ENCODE results near the gene MFSD12.

Gene MFSD12

DNA sequence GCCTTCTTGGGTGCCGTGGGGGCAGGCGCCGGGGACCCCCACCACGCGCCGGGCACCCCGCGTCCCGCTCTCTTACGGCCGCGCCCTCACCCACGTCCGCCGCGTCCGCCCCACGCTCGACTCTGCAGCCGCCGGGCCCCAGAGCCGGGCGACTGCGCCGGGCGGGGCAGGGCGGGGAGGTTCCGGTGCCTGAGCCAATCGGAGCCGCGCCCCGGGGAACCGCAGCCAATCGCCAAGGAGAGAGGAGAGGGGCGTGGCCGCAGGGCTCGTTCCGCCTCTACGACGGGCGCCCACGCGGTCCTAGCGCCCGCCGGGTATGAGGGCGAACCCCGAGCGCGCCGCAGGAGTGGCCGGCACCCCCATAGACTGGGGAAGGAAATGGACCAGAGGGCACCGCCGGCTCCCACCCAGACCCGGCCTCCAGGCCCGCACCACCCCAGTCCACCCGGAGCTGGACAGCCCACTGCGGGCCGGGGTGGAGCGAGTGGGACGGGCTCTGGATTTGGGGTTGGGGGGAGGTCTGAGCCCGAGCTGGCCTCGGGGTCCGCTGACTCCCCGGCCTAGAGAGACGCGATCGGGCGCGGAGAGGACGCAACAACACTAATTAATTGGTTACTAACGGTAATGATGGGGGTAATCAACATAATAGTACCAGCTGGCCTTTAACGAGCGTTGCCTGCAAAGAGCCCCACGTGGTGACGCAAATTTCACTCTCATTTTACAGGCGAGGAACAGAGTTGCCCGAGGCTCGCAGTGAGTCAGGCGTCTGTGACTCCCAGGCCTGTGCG lies at the start of gene MFSD12:
TSS of gene MFSD12 (minus strand) at position 126 of the 788 bp plus-strand sequence. CDS start 183 bp downstream, outside the sequence.
- DNase-seq, result peak in 55 of 56 donors; percentile 43 to 95 (median 87)

DNA sequence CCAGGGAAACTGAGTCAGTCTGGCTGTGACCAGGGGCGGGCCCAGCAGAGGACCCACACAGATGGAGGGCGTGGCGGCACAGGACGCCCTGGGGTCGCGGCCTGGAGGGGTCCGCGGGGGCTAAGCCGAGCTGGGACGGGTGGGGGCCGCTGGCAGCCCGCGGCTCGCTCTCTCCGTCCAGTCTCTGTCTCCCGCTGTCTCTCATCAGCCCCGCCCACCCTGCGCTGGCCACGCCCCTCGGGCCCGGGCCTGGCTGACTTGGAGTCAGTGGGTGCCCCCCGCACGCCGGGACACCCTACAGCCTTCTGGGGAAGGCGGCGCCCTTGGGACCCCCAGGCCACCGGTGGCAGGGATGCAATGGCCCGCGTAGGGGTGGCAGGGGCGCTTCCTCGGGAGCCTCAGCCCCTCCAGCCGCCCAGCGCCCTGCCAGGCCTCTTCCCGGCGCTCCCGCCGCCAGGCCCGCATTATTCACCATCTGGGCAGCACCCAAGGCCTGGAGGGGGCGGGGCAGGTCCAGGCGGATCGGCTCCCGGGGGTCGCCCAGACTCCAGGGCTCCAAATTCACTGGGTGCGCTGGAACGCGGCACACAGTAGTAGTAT lies 49.4 kb upstream of the MFSD12 start, which contains the start of gene TBXA2R:
TSS of gene TBXA2R (minus strand) at position 186 of the 600 bp plus-strand sequence. CDS start 6,241 bp downstream, outside the sequence.
- DNase-seq, result peak in 24 of 56 donors; percentile 2 to 67 (median 19)

DNA sequence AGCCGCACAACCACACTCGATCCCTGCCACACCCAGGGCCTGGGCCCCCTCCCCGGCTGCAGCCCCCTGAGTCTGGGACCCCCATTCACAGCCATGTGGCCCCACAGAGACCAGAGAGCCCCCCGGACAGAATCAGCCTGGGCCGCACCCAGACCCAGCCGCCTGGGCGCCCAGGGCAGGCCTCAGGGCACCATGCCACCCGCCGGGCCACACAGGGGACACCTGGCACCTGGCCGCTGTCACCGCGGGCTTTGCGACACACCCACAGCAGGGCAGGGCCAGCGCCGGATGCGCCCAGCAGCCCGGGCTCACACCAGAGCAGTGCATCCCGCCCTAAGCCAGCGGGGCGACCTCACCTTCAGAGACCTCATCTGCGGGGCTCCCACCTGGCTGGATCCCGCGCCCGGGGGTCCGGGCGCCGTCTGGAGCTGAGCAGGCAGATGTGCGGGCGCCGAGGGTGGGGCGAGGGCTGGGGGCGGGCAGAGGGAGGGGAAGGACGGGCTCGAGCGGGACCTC lies 48.8 kb upstream of the MFSD12 start:
- DNase-seq, result no peak

DNA sequence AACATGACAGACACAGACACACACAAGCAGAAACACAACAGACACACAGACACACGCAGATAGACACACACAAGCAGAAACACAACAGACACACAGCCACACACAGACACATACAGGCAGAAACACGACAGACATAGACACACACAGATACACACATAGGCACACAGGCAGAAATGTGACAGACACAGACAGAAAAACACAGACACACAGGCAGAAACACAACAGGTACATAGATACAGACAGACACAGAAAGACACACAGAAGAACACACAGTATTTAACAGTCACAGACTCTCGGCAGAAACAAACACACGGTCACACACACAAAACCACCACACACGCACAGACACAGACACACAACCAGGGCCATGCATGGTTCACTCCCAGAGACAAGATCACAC lies 48.4 kb upstream of the MFSD12 start:
- DNase-seq, result no peak

DNA sequence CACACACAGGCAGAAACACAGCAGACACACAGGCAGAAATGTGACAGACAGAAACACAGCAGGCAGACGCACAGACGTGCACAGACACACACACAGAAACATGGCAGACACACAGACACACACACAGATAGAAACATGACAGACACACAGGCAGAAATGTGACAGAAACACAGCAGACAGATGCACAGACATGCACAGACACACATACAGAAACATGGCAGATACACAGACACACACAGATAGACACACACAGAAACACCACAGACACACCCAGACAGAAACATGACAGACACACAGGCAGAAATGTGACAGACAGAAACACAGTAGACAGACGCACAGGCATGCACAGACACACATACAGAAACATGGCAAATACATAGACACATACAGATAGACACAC lies 48.0 kb upstream of the MFSD12 start:
- DNase-seq, result no peak

DNA sequence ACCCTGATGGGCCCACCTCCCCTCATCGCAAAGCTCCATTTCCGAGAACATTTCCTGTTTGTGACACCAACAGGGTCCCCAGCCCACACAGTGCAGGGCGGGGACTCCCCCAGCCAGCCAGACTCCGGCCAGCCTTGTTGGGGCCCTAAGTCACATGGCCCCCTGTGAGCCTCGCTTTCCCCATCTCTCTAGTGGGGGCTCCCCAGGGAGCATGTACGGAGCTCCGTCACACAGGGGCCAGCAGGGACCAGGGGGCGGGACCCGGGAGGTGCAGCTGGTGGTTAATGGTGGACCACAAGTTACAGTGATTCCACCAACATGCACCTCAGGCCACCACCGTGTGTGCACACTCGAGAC lies 47.6 kb upstream of the MFSD12 start:
- no peak for DNase-seq

DNA sequence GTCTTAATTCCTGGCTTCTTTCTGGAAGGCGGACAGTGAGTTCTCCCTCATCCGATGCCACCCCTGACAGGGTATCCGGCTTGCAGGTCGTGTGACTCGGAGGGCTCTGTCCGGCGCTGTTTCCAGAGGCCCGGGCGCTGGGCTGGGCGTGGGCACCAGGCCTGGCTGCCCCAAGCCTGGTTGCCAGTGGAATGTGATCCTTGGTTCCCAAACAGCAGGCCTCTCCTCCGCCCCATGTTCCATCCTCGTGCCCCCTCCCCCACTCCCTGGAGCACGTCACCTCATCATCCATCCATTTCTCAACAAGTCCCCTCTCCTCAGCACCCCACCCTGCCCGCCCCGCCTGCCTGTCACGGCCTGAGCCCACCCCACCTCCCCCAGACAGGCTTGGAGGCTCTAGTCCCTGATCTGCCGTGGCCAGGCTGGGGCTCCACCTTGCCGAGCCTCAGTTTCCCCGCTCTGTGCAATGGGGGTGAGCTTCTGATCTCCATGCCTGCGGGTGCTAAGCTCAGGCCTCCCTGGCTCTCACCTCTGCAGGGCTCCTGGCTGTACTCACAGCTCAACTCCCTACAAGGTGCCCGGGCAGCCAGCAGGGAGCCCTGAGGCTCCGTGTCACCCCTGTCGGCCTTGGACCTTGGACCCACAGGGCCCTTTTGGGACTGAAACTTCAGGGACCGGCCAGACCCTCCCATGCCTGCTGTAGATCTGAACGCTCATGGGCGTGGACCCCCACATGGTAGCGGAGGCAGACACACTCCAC lies 47.0 kb upstream of the MFSD12 start:
- no peak for DNase-seq

DNA sequence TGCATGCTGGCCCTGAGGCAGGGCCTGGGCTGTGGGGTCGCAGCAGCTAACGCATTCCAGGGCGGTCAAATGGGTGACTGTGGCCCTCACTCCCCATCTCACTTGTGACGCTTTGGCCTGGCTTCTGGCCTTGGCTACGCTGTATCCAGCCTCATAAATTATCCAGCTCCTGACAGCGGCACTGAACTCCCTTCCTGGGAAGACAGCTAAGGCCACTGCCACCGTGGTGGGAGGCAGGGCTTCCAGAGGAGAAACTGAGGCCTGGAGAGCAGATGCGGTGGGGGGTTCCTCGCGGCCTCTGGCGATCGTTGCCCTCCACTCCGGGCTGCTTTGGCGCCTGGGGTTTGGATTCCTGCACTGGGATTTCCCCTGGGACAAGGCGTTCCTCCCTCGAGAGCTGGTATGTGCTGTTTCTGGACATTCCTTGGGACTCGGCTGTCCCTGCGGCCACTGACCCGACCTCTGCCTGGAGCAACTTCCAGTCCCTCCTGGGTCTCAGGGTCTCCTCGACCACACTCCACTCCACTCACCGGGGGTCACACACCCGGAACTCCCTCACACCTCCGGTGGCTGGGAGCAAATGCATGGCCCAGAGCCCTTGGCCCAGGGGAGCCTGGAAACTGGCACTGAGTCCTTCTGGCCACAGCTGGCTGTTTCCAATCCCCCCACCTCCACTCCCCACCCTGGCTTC lies 45.9 kb upstream of the MFSD12 start:
- DNase-seq, result no peak

DNA sequence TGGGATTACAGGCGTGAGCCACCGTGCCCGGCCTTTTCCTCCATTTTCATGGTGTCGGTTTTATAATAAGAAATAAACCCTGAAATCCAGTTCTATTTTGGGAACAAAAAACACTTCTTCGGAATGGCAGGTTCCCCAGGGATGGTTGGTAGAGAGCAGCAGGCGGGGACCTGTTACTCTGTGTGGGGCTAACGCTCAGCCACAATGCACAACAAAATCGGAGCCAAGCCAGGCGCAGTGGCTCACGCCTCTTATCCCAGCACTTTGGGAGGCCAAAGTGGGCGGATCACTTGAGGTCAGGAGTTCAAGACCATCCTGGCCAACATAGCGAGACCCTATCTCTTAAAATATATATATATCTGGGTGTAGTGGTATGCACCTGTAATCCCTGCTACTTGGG lies 43.6 kb upstream of the MFSD12 start:
- no peak for DNase-seq

DNA sequence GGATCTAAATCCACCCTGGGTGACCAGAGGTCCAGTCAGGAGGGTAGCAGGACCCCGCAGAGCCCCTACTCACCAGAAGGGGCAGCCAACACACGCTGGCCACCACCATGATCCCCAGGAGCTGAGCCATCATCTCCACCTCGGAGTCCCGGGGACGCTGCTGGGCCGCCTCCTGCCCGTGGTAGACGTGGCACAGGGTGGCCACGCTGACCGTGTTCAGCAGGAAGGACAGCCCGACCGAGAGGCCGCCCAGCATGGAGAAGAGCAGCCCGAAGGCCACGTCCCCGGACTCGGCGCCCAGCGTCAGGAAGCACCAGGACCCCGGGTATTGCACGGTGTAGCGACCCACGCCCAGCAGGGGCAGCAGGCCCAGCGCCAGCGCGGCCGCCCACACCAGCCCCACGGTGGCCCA lies 42.4 kb upstream of the MFSD12 start:
- DNase-seq, result no peak

DNA sequence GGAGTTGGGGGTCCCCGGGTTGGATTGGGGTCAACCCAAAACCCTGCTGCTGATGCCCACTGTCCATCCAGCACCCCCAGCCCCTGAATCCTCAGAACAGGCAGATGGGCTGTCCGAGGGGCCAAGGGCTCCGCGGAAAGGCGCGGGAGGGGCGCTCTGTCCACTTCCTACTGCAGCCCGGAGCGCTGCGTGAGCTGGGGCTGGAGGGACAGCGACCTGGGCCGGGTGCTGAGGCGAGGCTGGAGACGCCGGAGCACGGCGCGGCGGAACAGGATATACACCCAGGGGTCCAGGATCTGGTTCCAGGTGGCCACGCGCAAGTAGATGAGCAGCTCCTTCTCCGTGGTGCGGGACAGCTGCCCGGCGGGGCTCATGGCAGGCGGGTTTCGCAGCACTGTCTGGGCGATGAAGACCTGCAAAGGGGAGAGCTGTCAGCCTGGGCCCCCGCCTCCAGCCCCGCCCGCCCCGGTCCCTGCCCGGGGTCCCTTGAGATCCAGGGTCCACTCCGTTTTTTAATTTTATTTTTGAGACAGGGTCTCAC lies 38.2 kb upstream of the MFSD12 start:
- DNase-seq, result no peak

DNA sequence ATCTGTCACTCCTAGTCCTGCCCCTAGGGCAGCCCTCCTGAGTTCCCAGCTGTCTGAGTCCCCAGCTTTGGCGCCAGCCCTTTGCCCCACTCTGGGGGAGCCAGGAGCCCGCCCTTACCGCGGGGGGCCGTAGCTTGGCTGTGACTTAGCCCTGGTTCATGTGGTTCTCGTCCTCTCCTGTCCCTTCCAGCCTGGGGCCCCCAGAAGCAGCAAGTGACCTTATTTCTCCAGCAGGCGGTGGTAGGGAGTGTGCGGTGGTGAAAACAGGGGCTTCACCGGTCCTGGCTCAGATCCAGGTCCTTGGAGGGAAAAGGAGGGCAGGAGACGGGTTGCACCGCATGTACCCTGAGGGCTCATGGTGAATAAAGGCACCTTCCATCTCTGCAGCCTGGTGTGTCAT lies 35.8 kb upstream of the MFSD12 start:
- no peak for DNase-seq

DNA sequence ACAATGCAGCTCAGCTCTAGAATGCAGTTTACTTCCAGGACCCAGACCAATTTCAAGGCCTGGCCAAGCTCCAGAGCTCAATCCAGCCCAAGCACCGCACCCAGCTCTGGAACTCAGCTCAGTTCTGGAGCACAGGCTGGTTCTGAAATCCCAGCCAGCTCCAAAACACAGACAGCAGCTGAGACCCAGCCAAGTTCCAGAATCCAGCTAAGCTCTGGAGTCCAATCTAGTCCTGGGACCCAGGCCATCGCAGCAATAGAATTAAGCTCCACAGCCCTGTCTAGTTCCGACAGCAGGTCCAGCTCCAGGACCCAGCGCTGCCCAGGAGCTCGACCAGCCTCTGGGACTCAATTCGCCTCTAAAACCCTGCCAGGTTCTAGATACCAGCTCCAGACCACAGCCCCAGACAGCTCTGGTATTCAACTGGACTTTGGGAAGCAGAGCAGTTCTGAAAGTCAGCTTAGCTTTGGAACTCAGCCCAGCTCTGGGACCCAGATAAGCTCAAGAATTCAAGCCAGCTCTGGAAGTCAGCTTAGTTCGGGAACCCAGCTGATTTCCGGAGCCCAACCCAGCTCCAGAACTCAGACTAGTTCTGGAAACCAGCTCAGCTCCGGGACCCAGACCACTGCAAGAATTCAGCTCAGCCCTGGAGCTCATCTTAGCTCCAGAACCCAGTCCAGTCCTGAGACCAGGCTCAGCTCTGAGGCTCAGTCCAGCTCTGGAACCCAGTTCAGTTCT lies 34.7 kb upstream of the MFSD12 start:
- no peak for DNase-seq

DNA sequence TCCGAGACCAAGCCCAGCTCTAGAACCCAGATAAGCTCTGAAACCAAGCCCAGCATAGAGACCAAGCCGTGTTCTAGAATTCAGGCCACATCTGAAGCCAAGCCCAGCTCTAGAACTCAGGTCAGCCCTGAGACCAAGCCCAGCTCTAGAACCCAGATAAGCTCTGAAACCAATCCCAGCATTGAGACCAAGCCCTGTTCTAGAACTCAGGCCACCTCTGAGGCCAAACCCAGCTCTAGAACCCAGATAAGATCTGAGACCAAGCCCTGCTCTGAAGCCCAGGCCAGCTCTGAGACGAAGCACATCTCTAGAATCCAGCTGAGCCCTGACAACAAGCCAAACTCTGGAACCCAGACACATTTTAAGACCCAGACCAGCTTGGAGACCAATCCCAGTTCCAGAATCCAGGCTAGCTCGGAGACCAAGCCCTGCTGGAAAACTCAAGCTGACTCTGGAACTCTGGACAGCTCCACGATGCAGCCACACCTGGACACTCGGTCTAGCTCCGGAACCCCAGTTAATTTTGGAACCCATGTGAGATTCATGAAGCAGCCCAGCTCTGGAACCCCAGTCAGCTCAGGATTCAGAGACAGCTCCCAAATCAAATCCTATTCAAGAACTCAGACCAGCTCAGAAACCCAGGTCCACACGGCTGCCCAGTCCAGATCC lies 33.7 kb upstream of the MFSD12 start:
- DNase-seq, result no peak

DNA sequence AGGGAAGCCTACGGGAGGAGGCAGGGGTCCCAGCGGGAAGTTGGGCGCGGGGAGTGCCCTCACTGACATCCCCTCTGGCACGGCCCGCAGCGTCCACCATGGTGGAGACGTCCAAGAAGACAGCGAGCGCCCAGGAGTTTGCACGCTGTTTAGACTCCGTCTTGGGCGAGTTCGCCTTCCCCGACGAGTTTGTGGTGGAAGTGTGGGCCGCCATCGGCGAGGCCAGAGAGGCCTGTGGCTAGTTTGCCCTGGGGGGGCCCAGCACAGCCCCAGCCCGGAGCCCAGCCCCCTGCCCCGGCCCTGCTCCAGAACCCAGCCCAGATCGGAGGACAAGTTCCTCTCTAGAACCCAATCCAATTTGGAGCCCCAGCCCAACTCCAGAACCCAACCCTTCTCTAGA lies 32.6 kb upstream of the MFSD12 start:
- DNase-seq, result no peak

DNA sequence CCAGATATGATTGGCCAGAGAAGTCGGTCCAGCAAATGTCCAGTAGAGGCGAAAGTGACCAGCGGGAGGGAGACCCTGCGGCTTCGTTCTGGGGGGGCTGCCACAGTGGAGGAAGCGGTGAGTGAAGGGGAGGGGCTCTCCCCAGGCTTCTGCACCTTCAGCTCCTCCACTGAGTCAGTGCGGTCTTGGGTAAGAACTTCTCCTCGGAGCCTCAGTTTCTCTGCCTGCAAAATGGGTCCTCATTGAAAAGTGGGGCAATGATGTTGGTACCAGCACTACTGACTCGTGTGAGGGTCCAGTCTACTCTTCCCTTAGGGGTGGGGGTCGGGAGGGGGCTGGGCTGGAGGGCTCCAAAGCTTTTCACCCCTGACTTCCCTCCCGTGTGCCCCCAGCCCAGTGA lies 32.1 kb upstream of the MFSD12 start:
- DNase-seq, result no peak

DNA sequence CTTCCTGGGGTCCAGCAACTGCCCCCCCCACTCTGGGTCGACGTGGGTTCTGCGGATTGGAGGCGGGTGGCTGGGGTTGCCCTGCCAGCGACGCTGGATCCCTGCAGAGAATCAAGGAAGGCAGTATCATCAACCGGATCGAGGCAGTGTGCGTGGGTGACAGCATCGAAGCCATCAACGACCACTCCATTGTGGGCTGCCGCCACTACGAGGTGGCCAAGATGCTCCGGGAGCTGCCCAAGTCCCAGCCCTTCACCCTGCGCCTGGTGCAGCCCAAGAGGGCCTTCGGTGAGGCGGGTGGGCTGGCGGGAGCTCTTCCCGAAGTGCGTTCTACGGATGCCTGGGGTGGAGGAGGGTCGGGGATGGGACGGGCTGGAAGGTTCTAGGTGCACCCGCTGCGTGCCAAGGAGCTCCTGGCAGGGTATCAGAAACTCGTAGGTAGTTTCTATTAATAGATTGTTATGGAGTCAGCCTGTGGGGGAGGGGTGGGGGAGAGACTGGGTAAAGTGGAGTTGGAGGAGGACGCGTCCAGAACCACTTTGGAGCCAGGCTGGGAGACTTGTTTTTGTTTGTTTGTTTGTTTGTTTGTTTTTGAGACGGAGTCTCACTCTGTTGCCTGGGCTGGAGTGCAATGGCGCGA lies 29.4 kb upstream of the MFSD12 start:
- no peak for DNase-seq

DNA sequence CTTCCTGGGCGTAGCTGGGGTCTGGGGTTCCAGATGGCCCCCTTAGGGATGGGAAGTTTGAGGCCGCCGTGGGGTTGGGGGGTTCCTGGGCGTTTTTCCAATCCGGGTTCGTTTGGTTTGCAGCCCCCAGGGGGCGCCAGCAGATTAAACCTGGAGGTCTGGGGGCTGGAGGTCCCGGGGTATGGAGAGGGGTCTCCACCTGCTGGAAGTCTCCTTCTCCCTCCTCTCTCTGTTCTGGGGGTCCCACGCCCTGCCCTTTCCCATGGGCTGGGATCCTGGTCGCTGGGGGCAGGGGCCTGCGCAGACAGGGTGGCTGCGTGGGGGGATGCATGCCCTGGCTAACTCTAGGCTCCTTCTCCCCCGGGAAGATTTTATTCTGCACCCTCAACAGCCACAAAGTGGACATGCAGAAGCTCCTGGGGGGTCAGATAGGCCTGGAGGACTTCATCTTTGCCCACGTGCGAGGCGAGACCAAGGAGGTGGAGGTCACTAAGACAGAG lies 28.8 kb upstream of the MFSD12 start:
- peak in 1 of 56 donors; percentile 13 for DNase-seq

Data from nucleus accumbens (tissue), 56 donors.